Trophoblast cell (in vitro differentiated cells and primary cell): ENCODE results near the gene ZBED1.

Experiments used
- DNase-seq, 2 donors: peaks; one replicate each; pipeline ENCODE4 v3.0.0-alpha.2; 2016
- H2AFZ ChIP-seq: 2 replicates; pipeline ENCODE4 v1.6.1; 2013; ENCODE audit warnings: low read length, moderate library complexity, mild to moderate bottlenecking; ENCODE audit not compliant: insufficient read depth, poor library complexity
- H2AK5ac ChIP-seq: 2 replicates; pipeline ENCODE4 v1.6.1; 2013; ENCODE audit warnings: mild to moderate bottlenecking, low read length
- H2BK120ac ChIP-seq: 2 replicates; pipeline ENCODE4 v1.6.1; 2013; ENCODE audit warnings: low read length, mild to moderate bottlenecking, moderate library complexity; ENCODE audit not compliant: insufficient read depth, poor library complexity
- H2BK12ac ChIP-seq: 2 replicates; pipeline ENCODE4 v1.6.1; 2013; ENCODE audit warnings: mild to moderate bottlenecking, low read length, moderate library complexity
- H2BK5ac ChIP-seq: 2 replicates; pipeline ENCODE4 v1.6.1; 2013; ENCODE audit warnings: low read length, low read depth, moderate library complexity, mild to moderate bottlenecking; ENCODE audit not compliant: poor library complexity
- H3K14ac ChIP-seq: 2 replicates; pipeline ENCODE4 v1.6.1; 2013; ENCODE audit warnings: mild to moderate bottlenecking, low read length
- H3K18ac ChIP-seq: 2 replicates; pipeline ENCODE4 v1.6.1; 2013; ENCODE audit warnings: mild to moderate bottlenecking, low read length
- H3K23ac ChIP-seq: 2 replicates; pipeline ENCODE4 v1.6.1; 2013; ENCODE audit warnings: low read length
- H3K27ac ChIP-seq: 2 replicates; pipeline ENCODE4 v1.5.1; 2013; ENCODE audit warnings: low read depth, mild to moderate bottlenecking, inconsistent platforms, low read length, moderate library complexity
- H3K27me3 ChIP-seq: 2 replicates; pipeline ENCODE4 v1.6.1; 2013; ENCODE audit warnings: inconsistent platforms, mild to moderate bottlenecking, low read length, moderate library complexity; ENCODE audit not compliant: insufficient read depth
- H3K36me3 ChIP-seq, 2 experiments: 1 replicate in 1 of 2; 2 replicates in 1 of 2; pipeline ENCODE4 v1.6.1; 2013; ENCODE audit warnings: low read length in 2 of 2, mild to moderate bottlenecking in 2 of 2, moderate library complexity in 1 of 2; ENCODE audit not compliant: insufficient read depth in 2 of 2, control insufficient read depth in 1 of 2
- H3K4ac ChIP-seq: 2 replicates; pipeline ENCODE4 v1.6.1; 2013; ENCODE audit warnings: low read depth, mild to moderate bottlenecking, low read length, moderate library complexity
- H3K4me1 ChIP-seq, 2 experiments: 1 replicate in 1 of 2; 2 replicates in 1 of 2; pipeline ENCODE4 v1.6.1; 2013; ENCODE audit warnings: low read length in 2 of 2, mild to moderate bottlenecking in 2 of 2, moderate library complexity in 1 of 2; ENCODE audit not compliant: insufficient read depth in 2 of 2, control insufficient read depth in 1 of 2
- H3K4me2 ChIP-seq: 2 replicates; pipeline ENCODE4 v1.6.1; 2013; ENCODE audit warnings: inconsistent platforms, mild to moderate bottlenecking, low read length, moderate library complexity
- H3K4me3 ChIP-seq: 2 replicates; pipeline ENCODE4 v1.5.1; 2013; ENCODE audit warnings: mild to moderate bottlenecking, low read depth, low read length, inconsistent platforms
- H3K79me1 ChIP-seq: one replicate; pipeline ENCODE4 v1.6.1; 2013; ENCODE audit warnings: low read length
- H3K79me2 ChIP-seq: 2 replicates; pipeline ENCODE4 v1.6.1; 2013; ENCODE audit warnings: low read length, mild to moderate bottlenecking; ENCODE audit not compliant: control insufficient read depth, insufficient read depth, poor library complexity
- H3K9ac ChIP-seq: 2 replicates; pipeline ENCODE4 v1.6.1; 2013; ENCODE audit warnings: mild to moderate bottlenecking, low read length
- H3K9me3 ChIP-seq: 2 replicates; pipeline ENCODE4 v1.6.1; 2013; ENCODE audit warnings: low read depth, mild to moderate bottlenecking, control low read depth, inconsistent platforms, low read length; ENCODE audit not compliant: insufficient read depth
- H4K12ac ChIP-seq: 2 replicates; pipeline ENCODE4 v1.6.1; 2013; ENCODE audit warnings: low read depth, mild to moderate bottlenecking, low read length, moderate library complexity
- H4K8ac ChIP-seq: 2 replicates; pipeline ENCODE4 v1.6.1; 2013; ENCODE audit warnings: low read depth, mild to moderate bottlenecking, low read length, moderate library complexity
- H4K91ac ChIP-seq: one replicate; pipeline ENCODE4 v1.6.1; 2013; ENCODE audit warnings: low read depth, mild to moderate bottlenecking, low read length, moderate library complexity
- WGBS: extraction: QIAGEN DNeasy Blood & Tissue Kit; methylation state at CpG from one replicate; pipeline ENCODE4 v1.1.7; 2013; ENCODE audit warnings: missing lambda C conversion rate; ENCODE audit not compliant: insufficient read length, insufficient coverage; ENCODE audit errors: extremely low coverage; 5-methylcytosine and 5-hydroxymethylcytosine counted together

Gene ZBED1

DNA sequence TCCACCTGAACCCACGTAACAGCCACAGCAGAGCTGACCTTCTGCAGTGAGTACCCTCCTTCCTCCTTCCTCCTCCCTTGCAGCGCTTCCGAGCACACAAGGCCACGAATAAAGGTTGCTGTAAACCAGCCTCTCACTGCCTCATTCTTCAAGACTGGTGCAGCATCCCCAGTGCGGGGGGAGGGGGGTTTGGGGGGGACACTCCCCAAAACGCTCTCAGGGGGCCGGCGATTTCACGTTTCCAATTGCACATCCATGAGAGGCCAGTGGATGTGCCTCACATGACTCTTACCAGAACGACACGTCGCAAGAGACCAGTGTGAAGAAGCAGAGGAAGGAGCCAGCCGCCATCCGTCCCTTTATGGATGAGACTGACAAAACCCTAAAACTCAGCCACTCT lies 5.2 kb downstream of the ZBED1 start:
- H3K9me3 ChIP-seq, result peaks cover 2% of the 10 kb centered on the region
- H3K4me3 ChIP-seq, result no peak overlapping the region
- H3K23ac ChIP-seq, result no peak overlapping the region
- no peak overlapping the region for H2BK5ac ChIP-seq
- H2BK12ac ChIP-seq, result no peak overlapping the region
- H4K91ac ChIP-seq, result no peak overlapping the region
- no peak overlapping the region for H3K4me2 ChIP-seq
- H3K27ac ChIP-seq, result no peak overlapping the region
- H3K79me1 ChIP-seq, result peaks cover 6% of the 10 kb centered on the region
- no peaks in the 10 kb centered on the region for H3K27me3 ChIP-seq
- H3K36me3 ChIP-seq, result peaks cover 3 to 14% of the 10 kb centered on the region in 2 experiments
- no peak for DNase-seq
- H3K18ac ChIP-seq, result no peak overlapping the region
- no peak overlapping the region for H3K14ac ChIP-seq
- H2AFZ ChIP-seq, result no peak overlapping the region
- H3K4me1 ChIP-seq, result peaks cover 5 to 13% of the 10 kb centered on the region in 2 experiments
- peaks cover 9% of the 10 kb centered on the region for H3K79me2 ChIP-seq
- no peak overlapping the region for H2BK120ac ChIP-seq
- peak overlapping the region; percentile 39 for H3K4ac ChIP-seq
- no peak overlapping the region for H3K9ac ChIP-seq
- WGBS, result no CpG with 5 or more reads among the region's 14 CpGs
- H4K12ac ChIP-seq, result no peak overlapping the region
- no peak overlapping the region for H4K8ac ChIP-seq
- no peak overlapping the region for H2AK5ac ChIP-seq

DNA sequence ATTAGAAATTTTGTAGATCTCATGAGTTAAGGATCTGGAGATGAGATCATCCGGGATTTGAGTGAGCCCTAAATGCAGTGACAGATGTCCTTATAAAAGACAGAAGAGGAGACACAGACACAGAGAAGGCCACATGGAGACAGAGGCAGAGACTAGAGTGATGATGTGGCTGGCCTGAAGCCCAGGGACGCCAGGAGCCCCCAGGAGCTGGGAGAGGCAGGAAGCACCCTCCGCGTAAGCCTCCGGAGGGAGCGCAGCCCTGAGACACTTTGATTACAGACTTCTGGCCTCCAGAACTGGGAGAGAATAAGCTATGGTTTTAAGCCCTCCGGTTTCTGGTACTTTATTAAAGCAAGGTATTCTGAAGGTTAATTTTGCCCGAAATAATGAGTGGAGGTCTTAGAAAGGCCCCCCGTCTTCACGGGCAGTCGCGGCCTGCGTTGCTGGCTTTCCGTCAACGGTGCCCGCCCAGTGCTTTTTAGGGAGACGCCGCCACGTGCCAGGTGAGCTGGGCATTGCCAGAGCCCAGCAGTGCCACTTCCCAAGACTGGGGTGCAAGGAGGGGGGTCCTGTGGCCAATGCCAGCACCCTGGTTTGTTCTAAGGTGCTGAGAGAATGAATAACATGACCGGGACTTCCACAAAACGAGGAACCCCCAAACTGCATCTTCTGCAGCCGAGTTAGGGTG lies 8.1 kb downstream of the ZBED1 start:
- Histone ChIP-seq H4K91ac (no peak overlapping the region), H3K4ac (peak overlapping the region; percentile 15), H4K8ac (no peak overlapping the region), H3K18ac (peak overlapping the region; percentile 11), H2AK5ac (no peak overlapping the region), H3K4me1 (no peaks in the 10 kb centered on the region), H3K27ac (no peak overlapping the region), H3K4me2 (no peak overlapping the region), H3K14ac (no peak overlapping the region), H3K23ac (no peak overlapping the region), H3K9ac (no peak overlapping the region), H3K79me1 (no peaks in the 10 kb centered on the region), H3K9me3 (peaks cover 2% of the 10 kb centered on the region), H4K12ac (no peak overlapping the region), H3K36me3 (peaks cover 31 to 43% of the 10 kb centered on the region in 2 experiments), H3K79me2 (peaks cover 1% of the 10 kb centered on the region), H2AFZ (no peak overlapping the region), H2BK5ac (no peak overlapping the region), H2BK12ac (no peak overlapping the region), H2BK120ac (no peak overlapping the region), H3K27me3 (no peaks in the 10 kb centered on the region), H3K4me3 (no peak overlapping the region)
- DNase-seq, result no peak
- no CpG with 5 or more reads among the region's 22 CpGs for WGBS

DNA sequence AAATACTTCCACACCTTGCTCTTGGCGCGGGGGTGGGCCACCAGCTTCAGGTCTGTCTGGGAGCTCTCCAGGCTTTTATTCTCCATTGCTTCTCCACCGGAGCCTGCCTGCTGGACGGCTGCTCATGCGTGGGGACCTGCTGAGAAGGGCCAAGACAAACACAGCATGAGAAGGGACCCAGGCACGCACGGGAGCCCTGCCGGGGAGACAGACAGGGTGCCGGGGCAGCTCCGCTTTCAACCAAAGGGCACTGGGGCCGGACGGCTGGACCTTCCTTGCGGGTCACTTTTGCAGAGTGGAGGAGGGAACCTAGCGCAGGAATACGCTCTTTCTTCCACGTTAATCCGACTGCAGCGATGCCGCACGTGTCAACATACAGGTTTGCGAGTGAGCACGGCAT lies 10.1 kb downstream of the ZBED1 start:
- H2AFZ ChIP-seq, result no peak overlapping the region
- H3K36me3 ChIP-seq, result peaks cover 45 to 51% of the 10 kb centered on the region in 2 experiments
- no peak overlapping the region for H3K4me3 ChIP-seq
- H4K91ac ChIP-seq, result no peak overlapping the region
- H3K4me2 ChIP-seq, result no peak overlapping the region
- H4K12ac ChIP-seq, result no peak overlapping the region
- H3K23ac ChIP-seq, result no peak overlapping the region
- H3K18ac ChIP-seq, result no peak overlapping the region
- no peak overlapping the region for H2BK5ac ChIP-seq
- H3K9ac ChIP-seq, result no peak overlapping the region
- no peak overlapping the region for H2BK12ac ChIP-seq
- no peak overlapping the region for H3K4ac ChIP-seq
- no peaks in the 10 kb centered on the region for H3K27me3 ChIP-seq
- no peak overlapping the region for H2BK120ac ChIP-seq
- no peak overlapping the region for H4K8ac ChIP-seq
- no peak overlapping the region for H3K27ac ChIP-seq
- no peak overlapping the region for H2AK5ac ChIP-seq
- no peaks in the 10 kb centered on the region for H3K4me1 ChIP-seq
- H3K9me3 ChIP-seq, result peaks cover 2% of the 10 kb centered on the region
- H3K79me2 ChIP-seq, result peaks cover 1% of the 10 kb centered on the region
- DNase-seq, result no peak
- no peak overlapping the region for H3K14ac ChIP-seq
- WGBS, result no CpG with 5 or more reads among the region's 22 CpGs
- H3K79me1 ChIP-seq, result no peaks in the 10 kb centered on the region

DNA sequence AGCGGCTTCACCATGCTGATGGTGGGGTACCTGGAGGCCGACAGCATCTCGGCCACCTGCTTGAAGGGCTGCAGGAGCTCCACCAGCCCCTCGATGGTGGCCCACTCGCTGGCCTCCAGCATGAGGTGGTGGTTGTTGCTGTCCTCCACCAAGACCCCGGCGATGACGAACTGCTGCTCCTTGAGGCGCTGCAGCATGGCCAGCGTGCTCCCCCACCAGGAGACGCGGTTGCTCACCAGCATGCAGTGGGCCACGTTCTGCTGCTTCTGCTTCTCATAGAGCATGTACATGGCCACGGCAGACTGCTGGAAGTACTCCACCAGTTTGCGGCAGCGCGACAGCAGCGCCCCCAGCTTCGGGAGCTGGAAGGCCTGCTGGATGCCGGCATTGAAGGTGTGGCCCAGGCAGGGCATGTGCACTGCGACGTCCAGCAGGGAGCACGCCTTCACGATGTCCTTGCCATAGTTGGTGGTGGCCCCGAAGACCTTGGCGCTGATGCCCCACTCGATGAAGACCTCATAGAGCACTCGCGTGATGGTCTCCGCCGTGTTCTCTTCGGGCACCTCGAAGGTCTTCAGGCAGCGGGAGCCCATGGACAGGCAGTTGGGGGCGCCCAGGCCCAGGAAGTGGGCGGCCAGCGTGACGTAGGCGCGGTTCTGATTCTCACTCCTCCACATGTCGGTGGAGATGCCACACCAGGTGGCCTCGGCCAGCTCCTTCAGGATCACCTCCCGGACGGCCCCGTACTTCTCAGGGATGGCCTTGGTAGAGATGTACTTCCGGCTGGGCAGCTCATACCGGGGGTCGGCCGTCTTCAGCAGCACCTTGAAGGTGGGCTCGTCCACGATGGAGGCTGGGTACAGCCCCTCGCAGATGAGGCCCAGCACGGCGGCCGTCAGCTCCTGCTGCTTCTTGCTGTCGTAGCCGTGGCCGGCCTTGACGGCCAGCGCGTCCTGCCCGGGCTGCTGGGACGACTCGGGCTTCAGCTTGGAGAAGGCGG lies 11.0 kb downstream of the ZBED1 start:
- Histone ChIP-seq H3K4me2 (no peak overlapping the region), H2BK5ac (no peak overlapping the region), H2AK5ac (no peak overlapping the region), H2AFZ (no peak overlapping the region), H4K12ac (no peak overlapping the region), H4K8ac (no peak overlapping the region), H3K14ac (no peak overlapping the region), H3K27me3 (no peaks in the 10 kb centered on the region), H3K79me1 (no peaks in the 10 kb centered on the region), H2BK120ac (no peak overlapping the region), H4K91ac (no peak overlapping the region), H2BK12ac (no peak overlapping the region), H3K27ac (no peak overlapping the region), H3K36me3 (peaks cover 45 to 48% of the 10 kb centered on the region in 2 experiments), H3K4me3 (no peak overlapping the region), H3K23ac (no peak overlapping the region), H3K4me1 (no peaks in the 10 kb centered on the region), H3K9me3 (no peaks in the 10 kb centered on the region), H3K4ac (no peak overlapping the region), H3K9ac (no peak overlapping the region), H3K79me2 (peaks cover 1% of the 10 kb centered on the region), H3K18ac (no peak overlapping the region)
- WGBS, result no CpG with 5 or more reads among the region's 65 CpGs
- no peak for DNase-seq
